GM12878 (cell line): ENCODE measurements around the gene ANKRD11. TPM values are rescaled to one million over a fixed set of nuclear protein-coding genes. Genes with fewer than 3 reads are reported as not detected.

ENCODE experiments used
- ATAC-seq: fragments of 200-7000 bp; cut with Tn5 transposase; 3 replicates; pipeline ENCODE4 v1.9.1; 2020; ENCODE audit warnings: mild to moderate bottlenecking, moderate library complexity
- BruUV-seq: library from RNA; stranded (reverse); fragments of 400-500 nt; replicated peaks from 2 replicates; lab custom pipeline; 2021; lab: Mats Ljungman, UMichigan
- CTCF ChIA-PET: fragments of 300-600 bp; sonication (Branson Sonifier 250); formaldehyde crosslinking; extraction: SDS; loops from one replicate; lab custom pipeline; 2021; ENCODE audit warnings: inconsistent platforms; lab: Yijun Ruan, JAX
- POLR2A ChIA-PET: fragments of 350-600 bp; formaldehyde crosslinking; extraction: SDS; loops from one replicate; lab custom pipeline; 2021; ENCODE audit warnings: inconsistent platforms; lab: Charles Lee
- RAD21 ChIA-PET: fragments of 300-600 bp; sonication (Branson Sonifier 250); formaldehyde crosslinking; loops from one replicate; lab custom pipeline; 2023; ENCODE audit warnings: antibody characterized with exemption; ENCODE audit not compliant: unreplicated experiment; lab: Charles Lee
- SMC1A ChIA-PET: fragments of 300-600 bp; sonication (Branson Sonifier 250); formaldehyde crosslinking; loops from one replicate; lab custom pipeline; 2023; ENCODE audit not compliant: unreplicated experiment, uncharacterized antibody; lab: Charles Lee
- DNase-seq: peaks from one replicate; pipeline ENCODE4 v3.0.0-alpha.2; 2011; ENCODE audit warnings: low read depth, low spot score
- FAIRE-seq: peaks from 3 replicates; lab custom pipeline; 2011; peaks lifted over from hg19 to GRCh38; lab: Jason Lieb, UNC
- H2AFZ ChIP-seq: 2 replicates; pipeline ENCODE4 v1.6.0; 2011; ENCODE audit warnings: low read depth, low read length, control low read depth; ENCODE audit not compliant: control insufficient read depth
- H3K27ac ChIP-seq: 2 replicates; pipeline ENCODE4 v1.5.1; 2011; ENCODE audit warnings: control low read depth; ENCODE audit not compliant: control insufficient read depth, insufficient read depth
- H3K27me3 ChIP-seq, 2 experiments: replicated peaks in 1 of 2; 2 replicates each; pipeline versions ENCODE4 v1.6.0 to v1.6.1; 2011; ENCODE audit warnings: low read length in 1 of 2; ENCODE audit not compliant: control insufficient read depth in 2 of 2, insufficient read depth in 2 of 2
- H3K36me3 ChIP-seq, 2 experiments: 2 replicates each; pipeline ENCODE4 v1.5.1; 2011; ENCODE audit warnings: low read length in 1 of 2; ENCODE audit not compliant: control insufficient read depth in 2 of 2, insufficient read depth in 2 of 2
- H3K4me1 ChIP-seq: 2 replicates; pipeline ENCODE4 v1.6.1; 2011; ENCODE audit warnings: mild to moderate bottlenecking, low read length, moderate library complexity, mixed read lengths; ENCODE audit not compliant: control insufficient read depth, insufficient read depth
- H3K4me2 ChIP-seq: 2 replicates; pipeline ENCODE4 v1.6.0; 2011; ENCODE audit warnings: control low read depth; ENCODE audit not compliant: control insufficient read depth, insufficient read depth
- H3K4me3 ChIP-seq: fragments of 200-600 bp; sonication (generic); 2 replicates; pipeline ENCODE4 v1.5.1; 2016
- H3K79me2 ChIP-seq: 2 replicates; pipeline ENCODE4 v1.6.0; 2011; ENCODE audit warnings: low read length; ENCODE audit not compliant: control insufficient read depth, insufficient read depth
- H3K9ac ChIP-seq: 2 replicates; pipeline ENCODE4 v1.8.0; 2011; ENCODE audit warnings: low read length, control low read depth, mixed read lengths; ENCODE audit not compliant: control insufficient read depth, insufficient read depth
- H3K9me3 ChIP-seq: replicated peaks from 3 replicates; pipeline ENCODE4 v1.5.1; 2011; ENCODE audit warnings: mild to moderate bottlenecking, low read length; ENCODE audit not compliant: control insufficient read depth, insufficient read depth
- H4K20me1 ChIP-seq: 2 replicates; pipeline ENCODE4 v1.6.0; 2011; ENCODE audit not compliant: control insufficient read depth, insufficient read depth
- CHD4 ChIP-seq: fragments of 200-600 bp; sonication (generic); IDR thresholded peaks from 2 replicates; pipeline ENCODE4 v1.6.1; 2016; ENCODE audit warnings: mild to moderate bottlenecking
- E2F8 ChIP-seq: fragments of 450-650 bp; IDR thresholded peaks from 2 replicates; pipeline ENCODE4 v1.6.1; 2018; ENCODE audit warnings: mild to moderate bottlenecking, low read depth, moderate library complexity; ENCODE audit not compliant: partially characterized antibody
- HSF1 ChIP-seq: fragments of 150-350 bp; IDR thresholded peaks from 2 replicates; pipeline ENCODE4 v1.6.1; 2014; ENCODE audit warnings: mild to moderate bottlenecking, low read depth, low read length
- LARP7 ChIP-seq: fragments of 450-650 bp; IDR thresholded peaks from 2 replicates; pipeline ENCODE4 v1.6.1; 2017; ENCODE audit warnings: mild to moderate bottlenecking
- NBN ChIP-seq: fragments of 450-650 bp; IDR thresholded peaks from 2 replicates; pipeline ENCODE4 v1.6.1; 2016
- PBX3 ChIP-seq: IDR thresholded peaks from 2 replicates; pipeline ENCODE4 v1.6.1; 2011; ENCODE audit warnings: mild to moderate bottlenecking, low read depth, low read length, moderate library complexity; ENCODE audit not compliant: insufficient replicate concordance
- PKNOX1 ChIP-seq: fragments of 450-650 bp; IDR thresholded peaks from 2 replicates; pipeline ENCODE4 v1.6.1; 2016; ENCODE audit warnings: mild to moderate bottlenecking
- SP1 ChIP-seq: IDR thresholded peaks from one replicate; pipeline ENCODE4 v1.6.1; 2011; ENCODE audit warnings: low read depth, low read length
- TARDBP ChIP-seq: IDR thresholded peaks from 2 replicates; pipeline ENCODE4 v1.6.1; 2016; ENCODE audit warnings: borderline replicate concordance
- USF2 ChIP-seq: IDR thresholded peaks from 2 replicates; pipeline ENCODE4 v1.6.1; 2011; ENCODE audit warnings: low read depth, low read length, improper control_type of control experiment, borderline replicate concordance
- WGBS: methylation state at CpG from one replicate; pipeline ENCODE4 v1.1.6; 2016; ENCODE audit warnings: low lambda C conversion rate; ENCODE audit not compliant: insufficient replicate concordance, insufficient coverage; ENCODE audit errors: missing lambda C conversion rate; 5-methylcytosine and 5-hydroxymethylcytosine counted together
- in situ Hi-C: fragments of 300-500 bp; cut with MboI; formaldehyde crosslinking; loops from 9 replicates; pipeline ENCODE4 v1.14.3; 2018; ENCODE audit warnings: mixed read lengths
- intact Hi-C: fragments of 100-400 bp; cut with micrococcal nuclease; formaldehyde crosslinking; loops from one replicate; pipeline ENCODE4 v1.14.2; 2022; ENCODE audit not compliant: unreplicated experiment
- polyA plus RNA-seq, 11 experiments: library from polyadenylated mRNA; depleted of rRNA in 4 of 11; unstranded in 6 of 11; stranded (reverse) in 5 of 11; fragments of >200 nt; fragmentation: Nextera tagmentation in 4 of 11; fragmentation: Illumina TruSeq in 1 of 11; extraction: Ambion mirVana in 4 of 11; extraction: Trizol in 1 of 11; gene quantifications; 1 replicate in 1 of 11; 2 replicates in 10 of 11; pipeline versions ENCODE4 v1.2.1 to v1.2.3, GENCODE V29; 2011 to 2016; ENCODE audit warnings: inconsistent platforms in 2 of 11, missing spikeins in 2 of 11, low read depth in 1 of 11
- total RNA-seq, 4 experiments: library from RNA; depleted of rRNA in 3 of 4; stranded (reverse); fragments of >200 nt in 3 of 4; fragmentation: Illumina TruSeq in 1 of 4; extraction: Trizol in 1 of 4; gene quantifications; 2 replicates each; pipeline versions ENCODE4 v1.2.1 to v1.2.3, GENCODE V29; 2013 to 2021

Gene ANKRD11
- total and polyA plus RNA-seq, 10 of the 15 experiments (the other 5 are each of a cell fraction or from before 2014, with no cell fraction given) = 5.1 to 103 (median 27.4) TPM

- ChIA-PET SMC1A (no interaction called here), CTCF (no interaction called here), RAD21 (no interaction called here), POLR2A (no interaction called here)
- intact Hi-C loops (no loop called here), in situ Hi-C loops (no loop called here)
- peak; percentile 14; the same call in 1 of the 2 replicates for TF ChIP-seq PKNOX1
- TF ChIP-seq PBX3 = peak; percentile 45
- TF ChIP-seq NBN = no peak
- Histone ChIP-seq H3K4me3 (no peak overlapping the region), H3K4me2 (no peak overlapping the region), H3K4me1 (peaks cover 39% of the 10 kb centered on the region), H3K79me2 (peaks cover 91% of the 10 kb centered on the region), H2AFZ (no peak overlapping the region), H3K27ac (no peak overlapping the region; the same call in 1 of the 2 replicates), H3K9me3 (no peaks in the 10 kb centered on the region), H3K36me3 (peaks cover 3 to 4% of the 10 kb centered on the region in 2 experiments; a peak in 3 of 4 replicates), H3K9ac (no peak overlapping the region), H4K20me1 (peaks cover 37% of the 10 kb centered on the region), H3K27me3 (no peaks in the 10 kb centered on the region)
- BruUV-seq = no TSS peak
- DNase-seq = no peak
- FAIRE-seq = no peak
- 83% methylated on average over 10 of the region's 10 CpGs for WGBS
- no peak for ATAC-seq
These were observed 47.8 kb downstream of the ANKRD11 start for GRCh38 chr16:89442588-89442987.

GRCh38 chr16:89439659-89440058 lies 50.7 kb downstream of the ANKRD11 start:
- 97% methylated on average over 5 of the region's 5 CpGs for WGBS
- no peak for FAIRE-seq
- Histone ChIP-seq H3K9me3 (no peaks in the 10 kb centered on the region), H3K4me3 (no peak overlapping the region), H3K79me2 (peaks cover 95% of the 10 kb centered on the region), H3K9ac (no peak overlapping the region), H3K27me3 (no peaks in the 10 kb centered on the region), H3K36me3 (peaks cover 5 to 11% of the 10 kb centered on the region in 2 experiments), H3K4me1 (peaks cover 42% of the 10 kb centered on the region), H4K20me1 (peaks cover 37% of the 10 kb centered on the region), H2AFZ (no peak overlapping the region), H3K27ac (no peak overlapping the region), H3K4me2 (no peak overlapping the region)
- ChIA-PET SMC1A (no interaction called here), POLR2A (no interaction called here), RAD21 (no interaction called here), CTCF (no interaction called here)
- intact Hi-C loops = no loop called here
- in situ Hi-C loops = no loop called here
- ATAC-seq = no peak
- BruUV-seq = no TSS peak
- no peak for DNase-seq
- no peak for TF ChIP-seq NBN
- no peak for TF ChIP-seq CHD4
- TF ChIP-seq E2F8 = no peak
- no peak for TF ChIP-seq SP1
- TF ChIP-seq HSF1 = no peak
- no peak for TF ChIP-seq TARDBP
- no peak for TF ChIP-seq USF2
- TF ChIP-seq LARP7 = no peak
